Measurements from ENCODE around the gene TSPAN33. TPM values are rescaled to one million over a fixed set of nuclear protein-coding genes. Genes with fewer than 3 reads are reported as not detected.

Gene TSPAN33
- total and polyA plus RNA-seq, 9 of the 15 experiments (the other 6 are each of a cell fraction or from before 2014, with no cell fraction given), result 0.03 to 1.5 (median 0.23) TPM; not detected in 2

DNA sequence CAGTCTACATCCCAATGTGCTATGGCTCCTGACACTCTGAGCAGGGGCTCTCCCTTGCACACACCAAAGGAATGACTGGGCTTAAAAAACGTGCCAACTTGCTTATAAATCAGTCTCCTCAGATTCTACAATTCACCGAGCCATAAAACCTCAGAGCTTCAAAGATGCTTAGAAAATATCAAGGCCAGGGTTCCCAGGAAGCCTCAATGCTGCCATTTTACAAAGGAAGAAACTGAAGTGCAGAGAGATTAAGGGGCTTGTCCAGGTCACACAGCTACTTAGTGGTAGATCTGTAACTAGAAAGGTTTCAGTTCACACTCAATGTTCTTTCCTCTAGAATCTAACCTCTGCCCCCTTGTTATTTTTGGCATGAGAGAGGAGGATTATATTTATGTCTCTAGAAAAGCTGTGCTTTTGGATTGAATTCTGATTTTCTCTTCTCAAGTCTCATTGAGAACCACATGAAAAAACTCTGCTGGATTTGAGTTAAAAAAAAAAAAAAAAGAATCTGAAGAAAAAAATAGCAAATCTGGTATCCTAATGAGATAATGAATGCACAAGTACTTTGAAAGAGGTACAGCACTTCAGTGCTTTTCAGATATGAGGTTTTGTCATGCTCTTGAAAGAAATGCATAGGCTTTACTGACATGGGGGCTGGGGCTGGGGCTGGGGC, 22.3 kb upstream of the TSPAN33 start (continued):
- TF ChIP-seq, protein P1, sequence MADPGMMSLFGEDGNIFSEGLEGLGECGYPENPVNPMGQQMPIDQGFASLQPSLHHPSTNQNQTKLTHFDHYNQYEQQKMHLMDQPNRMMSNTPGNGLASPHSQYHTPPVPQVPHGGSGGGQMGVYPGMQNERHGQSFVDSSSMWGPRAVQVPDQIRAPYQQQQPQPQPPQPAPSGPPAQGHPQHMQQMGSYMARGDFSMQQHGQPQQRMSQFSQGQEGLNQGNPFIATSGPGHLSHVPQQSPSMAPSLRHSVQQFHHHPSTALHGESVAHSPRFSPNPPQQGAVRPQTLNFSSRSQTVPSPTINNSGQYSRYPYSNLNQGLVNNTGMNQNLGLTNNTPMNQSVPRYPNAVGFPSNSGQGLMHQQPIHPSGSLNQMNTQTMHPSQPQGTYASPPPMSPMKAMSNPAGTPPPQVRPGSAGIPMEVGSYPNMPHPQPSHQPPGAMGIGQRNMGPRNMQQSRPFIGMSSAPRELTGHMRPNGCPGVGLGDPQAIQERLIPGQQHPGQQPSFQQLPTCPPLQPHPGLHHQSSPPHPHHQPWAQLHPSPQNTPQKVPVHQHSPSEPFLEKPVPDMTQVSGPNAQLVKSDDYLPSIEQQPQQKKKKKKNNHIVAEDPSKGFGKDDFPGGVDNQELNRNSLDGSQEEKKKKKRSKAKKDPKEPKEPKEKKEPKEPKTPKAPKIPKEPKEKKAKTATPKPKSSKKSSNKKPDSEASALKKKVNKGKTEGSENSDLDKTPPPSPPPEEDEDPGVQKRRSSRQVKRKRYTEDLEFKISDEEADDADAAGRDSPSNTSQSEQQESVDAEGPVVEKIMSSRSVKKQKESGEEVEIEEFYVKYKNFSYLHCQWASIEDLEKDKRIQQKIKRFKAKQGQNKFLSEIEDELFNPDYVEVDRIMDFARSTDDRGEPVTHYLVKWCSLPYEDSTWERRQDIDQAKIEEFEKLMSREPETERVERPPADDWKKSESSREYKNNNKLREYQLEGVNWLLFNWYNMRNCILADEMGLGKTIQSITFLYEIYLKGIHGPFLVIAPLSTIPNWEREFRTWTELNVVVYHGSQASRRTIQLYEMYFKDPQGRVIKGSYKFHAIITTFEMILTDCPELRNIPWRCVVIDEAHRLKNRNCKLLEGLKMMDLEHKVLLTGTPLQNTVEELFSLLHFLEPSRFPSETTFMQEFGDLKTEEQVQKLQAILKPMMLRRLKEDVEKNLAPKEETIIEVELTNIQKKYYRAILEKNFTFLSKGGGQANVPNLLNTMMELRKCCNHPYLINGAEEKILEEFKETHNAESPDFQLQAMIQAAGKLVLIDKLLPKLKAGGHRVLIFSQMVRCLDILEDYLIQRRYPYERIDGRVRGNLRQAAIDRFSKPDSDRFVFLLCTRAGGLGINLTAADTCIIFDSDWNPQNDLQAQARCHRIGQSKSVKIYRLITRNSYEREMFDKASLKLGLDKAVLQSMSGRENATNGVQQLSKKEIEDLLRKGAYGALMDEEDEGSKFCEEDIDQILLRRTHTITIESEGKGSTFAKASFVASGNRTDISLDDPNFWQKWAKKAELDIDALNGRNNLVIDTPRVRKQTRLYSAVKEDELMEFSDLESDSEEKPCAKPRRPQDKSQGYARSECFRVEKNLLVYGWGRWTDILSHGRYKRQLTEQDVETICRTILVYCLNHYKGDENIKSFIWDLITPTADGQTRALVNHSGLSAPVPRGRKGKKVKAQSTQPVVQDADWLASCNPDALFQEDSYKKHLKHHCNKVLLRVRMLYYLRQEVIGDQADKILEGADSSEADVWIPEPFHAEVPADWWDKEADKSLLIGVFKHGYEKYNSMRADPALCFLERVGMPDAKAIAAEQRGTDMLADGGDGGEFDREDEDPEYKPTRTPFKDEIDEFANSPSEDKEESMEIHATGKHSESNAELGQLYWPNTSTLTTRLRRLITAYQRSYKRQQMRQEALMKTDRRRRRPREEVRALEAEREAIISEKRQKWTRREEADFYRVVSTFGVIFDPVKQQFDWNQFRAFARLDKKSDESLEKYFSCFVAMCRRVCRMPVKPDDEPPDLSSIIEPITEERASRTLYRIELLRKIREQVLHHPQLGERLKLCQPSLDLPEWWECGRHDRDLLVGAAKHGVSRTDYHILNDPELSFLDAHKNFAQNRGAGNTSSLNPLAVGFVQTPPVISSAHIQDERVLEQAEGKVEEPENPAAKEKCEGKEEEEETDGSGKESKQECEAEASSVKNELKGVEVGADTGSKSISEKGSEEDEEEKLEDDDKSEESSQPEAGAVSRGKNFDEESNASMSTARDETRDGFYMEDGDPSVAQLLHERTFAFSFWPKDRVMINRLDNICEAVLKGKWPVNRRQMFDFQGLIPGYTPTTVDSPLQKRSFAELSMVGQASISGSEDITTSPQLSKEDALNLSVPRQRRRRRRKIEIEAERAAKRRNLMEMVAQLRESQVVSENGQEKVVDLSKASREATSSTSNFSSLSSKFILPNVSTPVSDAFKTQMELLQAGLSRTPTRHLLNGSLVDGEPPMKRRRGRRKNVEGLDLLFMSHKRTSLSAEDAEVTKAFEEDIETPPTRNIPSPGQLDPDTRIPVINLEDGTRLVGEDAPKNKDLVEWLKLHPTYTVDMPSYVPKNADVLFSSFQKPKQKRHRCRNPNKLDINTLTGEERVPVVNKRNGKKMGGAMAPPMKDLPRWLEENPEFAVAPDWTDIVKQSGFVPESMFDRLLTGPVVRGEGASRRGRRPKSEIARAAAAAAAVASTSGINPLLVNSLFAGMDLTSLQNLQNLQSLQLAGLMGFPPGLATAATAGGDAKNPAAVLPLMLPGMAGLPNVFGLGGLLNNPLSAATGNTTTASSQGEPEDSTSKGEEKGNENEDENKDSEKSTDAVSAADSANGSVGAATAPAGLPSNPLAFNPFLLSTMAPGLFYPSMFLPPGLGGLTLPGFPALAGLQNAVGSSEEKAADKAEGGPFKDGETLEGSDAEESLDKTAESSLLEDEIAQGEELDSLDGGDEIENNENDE (IDR thresholded peaks at IDR 0.05; ENCODE audit: low read depth, low read length), result no peak

Data from K562 (cell line).